Middle frontal gyrus (tissue), 1 donor: ENCODE data around the gene TSPAN9.
A peak's percentile ranks its signal among the peaks of the same experiment; 100 is the strongest.

Source experiments
- DNase-seq: peaks from one replicate; pipeline ENCODE4 v3.0.0-alpha.2; 2015; ENCODE audit warnings: low spot score; ENCODE audit errors: extremely low spot score

TSPAN9 gene

DNA sequence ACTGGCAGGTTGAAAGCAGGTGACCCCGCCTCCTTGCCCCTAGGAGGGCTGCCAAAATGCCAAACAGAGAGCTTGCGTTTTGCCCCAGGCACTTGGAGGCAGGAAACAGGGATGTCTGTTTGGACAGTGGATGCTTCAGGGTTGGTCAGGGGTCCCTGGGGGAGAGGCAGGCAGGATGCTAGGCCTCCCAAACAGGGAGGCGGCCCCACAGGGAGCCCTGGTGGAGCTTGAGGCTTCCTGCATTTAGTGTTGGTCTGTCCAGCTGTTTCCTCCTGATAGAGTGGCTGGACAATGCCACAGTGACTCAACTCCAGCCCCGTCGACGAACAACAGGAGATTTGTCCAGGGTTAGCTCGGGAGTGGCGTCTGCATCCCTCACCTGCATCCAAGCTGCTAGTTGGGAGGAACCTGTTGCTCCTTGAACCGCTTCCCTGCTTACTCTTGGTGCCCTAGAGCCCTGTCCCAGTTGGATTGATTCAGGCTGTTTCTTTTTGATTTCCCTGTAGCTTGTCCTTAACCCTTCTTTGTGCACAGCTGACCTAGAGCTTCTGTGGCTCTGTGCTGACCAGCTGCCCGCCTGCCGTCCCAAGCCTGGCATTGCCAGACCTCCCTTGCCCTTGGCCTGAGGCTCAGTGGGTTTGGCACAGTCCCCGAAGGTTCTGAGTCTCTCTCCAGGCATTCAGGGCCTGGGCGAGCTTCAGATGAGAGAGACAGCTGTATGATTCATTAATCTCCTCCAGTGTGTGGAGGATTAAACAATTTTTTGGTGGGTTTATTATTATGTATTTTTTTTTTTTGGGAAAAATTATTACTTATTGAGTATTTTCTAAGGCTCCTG, 45.9 kb downstream of the TSPAN9 start:
- no peak for DNase-seq

DNA sequence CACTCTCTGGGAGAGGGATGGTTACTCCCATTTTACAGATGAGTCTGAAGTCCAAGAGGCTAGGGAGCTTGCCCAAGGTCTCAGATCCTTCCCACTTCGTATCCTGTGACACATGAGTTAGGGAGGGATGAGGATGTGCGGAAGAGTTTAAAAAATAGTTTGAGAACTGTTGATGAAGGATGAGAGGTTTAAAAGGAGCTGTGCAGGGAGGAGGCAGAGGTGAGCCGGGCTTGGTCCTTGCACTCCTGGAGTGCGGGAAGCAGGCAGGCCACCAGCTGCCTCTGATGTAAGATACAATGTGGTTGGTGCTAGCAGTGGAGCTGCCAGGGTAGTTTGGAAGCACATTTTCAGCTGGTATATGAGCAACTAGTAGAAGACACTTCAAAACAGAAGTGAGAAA, 46.5 kb downstream of the TSPAN9 start:
- DNase-seq: no peak

DNA sequence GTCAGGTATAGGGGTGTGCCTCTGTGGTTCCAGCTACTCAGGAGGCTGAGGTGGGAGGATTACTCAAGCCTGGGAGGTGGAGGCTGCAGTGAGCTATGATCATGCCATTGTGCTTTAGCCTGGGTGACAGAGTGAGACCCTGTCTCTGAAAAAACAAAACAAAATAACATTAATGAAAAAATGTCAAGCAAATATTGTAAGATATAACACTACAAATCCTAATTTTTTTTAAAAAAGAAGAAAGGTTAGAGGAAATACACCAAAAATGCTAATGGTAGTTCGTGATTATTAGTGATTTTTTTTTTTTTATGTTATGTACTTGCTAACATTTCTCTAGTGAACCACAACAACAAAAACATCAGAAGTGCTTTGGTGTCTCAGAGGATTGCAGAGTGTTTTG, 47.7 kb downstream of the TSPAN9 start:
- DNase-seq: no peak

DNA sequence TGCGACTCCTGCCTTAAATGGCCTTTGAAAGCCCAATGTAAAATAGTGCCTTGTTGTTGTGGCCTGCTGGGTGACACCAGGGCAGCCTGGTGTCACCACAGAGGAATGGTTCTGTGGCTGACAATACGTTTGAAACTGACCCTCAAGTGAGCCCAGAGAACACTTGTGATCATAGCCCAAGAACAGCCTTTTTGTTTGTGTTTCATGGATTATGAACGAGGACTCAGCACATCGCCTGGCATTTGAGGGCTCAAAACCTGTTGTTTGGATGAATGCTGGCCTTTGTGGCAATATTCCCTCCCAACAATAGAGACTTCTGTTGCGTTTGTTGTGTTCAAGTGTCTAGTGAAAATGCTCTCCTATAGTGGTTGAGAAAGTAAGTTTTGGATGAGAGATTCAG, 48.5 kb downstream of the TSPAN9 start:
- DNase-seq: no peak

DNA sequence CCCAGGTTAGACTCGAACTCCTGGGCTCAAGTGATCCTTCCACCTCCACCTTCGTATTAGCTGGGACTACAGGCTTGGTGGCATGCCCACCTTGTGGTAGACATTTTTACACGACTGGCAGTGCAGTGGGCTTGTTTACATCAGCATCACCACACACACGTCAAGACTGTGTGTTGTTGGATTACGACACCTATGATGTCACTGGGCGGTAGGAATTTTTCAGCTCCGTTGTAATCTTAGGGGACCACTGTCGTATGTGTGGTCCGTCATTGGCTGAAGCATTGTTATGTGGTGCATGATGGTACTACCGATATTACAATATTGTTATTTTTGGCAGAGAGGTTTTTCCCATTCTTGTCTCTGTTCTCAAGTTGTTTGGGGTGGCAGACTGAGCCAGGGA, 50.7 kb downstream of the TSPAN9 start:
- no peak for DNase-seq

DNA sequence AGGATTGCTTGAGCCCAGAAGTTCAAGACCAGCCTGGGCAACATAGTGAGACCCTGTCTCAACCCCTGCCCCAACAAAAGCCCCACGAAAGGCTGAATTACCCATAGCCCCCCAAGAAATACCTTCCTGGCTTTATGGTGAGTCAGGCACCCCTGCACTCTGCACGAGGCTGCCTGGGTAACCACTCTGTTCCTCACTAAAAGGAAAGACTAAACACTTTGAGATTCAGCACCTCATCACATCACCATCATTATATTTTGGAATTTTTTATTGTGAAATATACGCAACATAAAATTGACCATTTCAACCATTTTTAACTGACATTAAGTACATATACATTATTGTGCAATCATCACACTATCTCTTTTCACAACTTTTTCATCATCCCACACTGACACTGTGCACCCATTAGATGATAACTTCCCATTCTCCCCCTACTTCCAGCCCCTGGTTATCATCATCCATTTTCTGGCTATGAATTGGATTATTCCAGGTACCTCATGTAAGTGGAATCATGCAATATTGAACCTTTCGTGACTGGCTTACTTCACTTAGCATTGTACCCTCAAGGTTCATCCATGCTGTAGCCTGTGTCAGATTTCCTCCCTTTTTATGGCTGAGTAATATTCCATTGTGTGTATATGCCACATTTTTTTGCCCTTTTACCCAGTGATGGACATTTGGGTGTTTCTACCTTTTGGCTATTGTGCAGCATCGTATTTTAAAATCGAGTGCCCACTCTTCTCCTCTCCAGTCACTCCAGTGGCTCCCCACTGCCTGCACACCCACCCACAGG, 51.5 kb downstream of the TSPAN9 start:
- no peak for DNase-seq

DNA sequence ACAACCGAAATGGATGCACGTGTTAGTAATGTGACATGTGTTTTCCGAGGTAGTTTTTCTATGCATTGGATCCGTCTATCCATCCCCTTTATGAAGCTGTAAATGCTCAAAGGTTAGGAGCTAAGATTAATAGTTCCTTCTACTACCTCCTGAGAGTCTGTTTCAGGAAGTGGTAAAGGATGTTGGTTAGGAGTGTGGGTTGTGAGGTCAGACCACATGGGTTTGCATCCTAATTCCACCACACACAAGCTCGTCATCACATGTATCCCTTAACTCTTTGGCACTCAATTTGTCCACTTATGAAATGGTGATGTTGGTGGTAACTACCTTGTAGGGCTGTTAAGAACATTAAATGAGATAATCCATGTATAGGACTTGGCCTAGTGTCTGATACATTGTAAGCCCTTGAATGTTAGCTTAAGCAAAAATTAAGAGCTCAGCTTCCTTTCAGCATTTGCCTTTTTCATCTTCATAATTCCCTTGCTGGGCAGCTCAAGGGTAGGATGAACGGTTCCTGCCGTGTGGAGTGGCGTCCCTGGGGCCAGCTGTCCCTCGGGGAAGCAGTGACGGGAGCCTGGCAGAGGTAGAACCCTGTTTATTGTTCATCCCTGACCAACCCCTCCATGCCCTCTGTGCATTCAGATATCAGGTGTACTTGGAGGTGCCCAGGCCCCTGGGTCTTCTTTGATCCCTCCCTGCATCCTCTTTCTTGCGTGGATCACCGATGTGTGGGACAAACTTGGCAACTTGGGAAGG, 52.3 kb downstream of the TSPAN9 start:
- DNase-seq: no peak

DNA sequence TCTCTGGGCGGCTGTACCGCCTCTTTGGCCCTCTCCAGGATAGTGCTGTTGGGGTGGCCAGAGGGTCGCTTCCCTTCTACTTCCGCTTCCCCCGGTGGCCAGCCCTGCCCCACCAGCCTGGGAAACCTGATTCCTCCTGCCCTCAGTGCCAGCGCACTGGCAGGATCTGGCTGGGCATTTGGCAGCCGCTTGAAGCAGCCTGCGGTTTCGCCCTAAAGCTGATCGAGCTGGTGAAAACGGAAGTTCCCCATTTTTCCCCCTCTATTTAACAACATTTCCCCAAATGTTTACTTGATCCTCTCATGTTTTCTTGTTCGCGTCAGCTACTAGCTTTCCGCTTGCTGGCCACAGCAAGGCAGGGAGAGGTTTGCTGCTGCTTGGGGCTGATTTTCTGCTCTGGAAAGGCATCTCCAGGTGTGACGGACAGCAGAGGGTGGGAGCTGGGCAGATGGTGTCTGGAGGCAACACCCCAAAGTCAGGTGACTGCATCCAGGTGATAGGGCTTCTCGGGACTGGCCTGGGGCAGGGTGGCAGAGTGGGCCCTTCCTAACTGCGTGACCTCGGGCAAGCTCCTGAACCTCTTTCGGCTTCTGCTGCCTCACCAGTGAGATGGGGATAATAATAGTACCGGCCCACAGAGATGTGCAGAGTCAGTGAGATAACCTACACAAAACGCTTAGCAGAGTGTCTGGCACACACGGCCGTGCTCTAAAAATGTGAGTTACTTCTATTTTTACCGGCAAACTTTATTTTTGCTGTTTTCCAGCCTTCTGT, 53.1 kb downstream of the TSPAN9 start:
- peak; percentile 20 for DNase-seq

DNA sequence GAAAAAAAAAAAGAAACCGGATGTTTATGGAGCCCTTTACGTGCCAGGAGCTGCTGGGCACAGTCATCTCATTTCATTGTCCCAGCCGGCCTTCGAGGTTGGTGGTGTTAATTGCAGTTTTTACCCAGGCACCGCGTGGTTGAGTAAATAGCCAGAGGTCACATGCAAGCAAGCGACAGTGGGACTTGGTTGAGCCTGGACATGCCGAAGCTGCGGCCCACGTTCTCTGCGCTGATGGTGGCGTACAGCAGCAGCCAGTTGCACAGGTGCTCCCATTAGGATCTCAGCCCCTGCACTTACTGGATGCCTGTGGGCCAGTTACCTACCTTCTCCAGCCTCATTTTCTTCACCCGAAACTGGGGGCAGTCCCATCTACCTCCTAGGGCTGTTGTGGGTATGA, 54.0 kb downstream of the TSPAN9 start:
- DNase-seq: no peak

DNA sequence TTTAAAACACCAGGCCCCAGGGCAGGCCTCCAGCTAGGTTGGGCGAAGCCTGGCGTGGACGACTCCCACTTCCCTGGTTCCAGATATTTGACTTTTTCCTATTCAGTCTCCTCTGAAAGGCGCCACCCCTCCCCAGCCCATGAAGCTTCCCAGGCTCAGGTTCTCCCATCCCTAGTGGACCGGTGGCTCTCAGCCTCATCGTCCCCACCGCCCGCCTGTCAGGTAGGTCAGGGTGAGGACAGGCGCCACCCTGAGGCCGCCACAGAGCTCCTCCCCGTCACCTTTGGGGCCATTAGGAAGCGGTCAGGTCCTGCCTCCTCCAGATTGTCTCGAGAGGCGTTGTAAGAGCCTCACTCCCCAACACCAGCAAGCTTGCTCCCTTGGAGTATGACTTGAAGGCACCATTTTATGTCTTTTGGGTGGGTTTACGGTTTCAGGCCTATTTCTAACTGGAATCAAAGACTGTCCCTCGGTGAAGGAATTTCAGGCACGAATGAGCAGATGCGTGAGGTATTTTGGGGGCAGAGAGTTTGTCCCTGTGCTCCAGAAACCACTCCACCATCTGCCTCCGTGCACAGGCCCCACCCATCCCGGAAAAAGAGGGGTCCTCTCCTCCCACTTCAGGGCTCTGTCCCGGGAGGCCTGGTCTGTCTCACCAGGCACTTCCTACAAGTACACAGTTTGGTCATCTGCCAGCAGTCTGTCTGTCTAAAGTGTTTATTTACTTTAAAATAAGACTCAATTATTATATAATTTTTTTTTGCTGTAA, 55.6 kb downstream of the TSPAN9 start:
- no peak for DNase-seq

DNA sequence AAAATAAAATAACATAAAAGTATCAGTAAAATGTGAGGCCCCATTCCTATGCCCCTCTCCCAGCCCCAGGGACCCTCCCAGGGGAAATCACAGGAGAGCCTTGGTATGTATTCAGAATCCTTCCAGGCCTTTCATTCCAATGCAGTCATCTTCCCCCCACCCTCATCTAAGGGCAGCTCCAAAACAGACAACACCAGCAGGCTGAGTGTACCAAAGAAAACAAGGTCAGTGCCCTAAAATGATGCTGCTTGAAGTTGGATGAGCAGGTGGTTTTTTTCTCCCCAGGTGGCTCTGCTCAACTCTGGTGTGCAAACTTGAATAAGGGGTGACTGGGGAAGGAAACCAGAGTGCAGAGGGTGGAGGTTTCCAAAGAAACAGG, 56.2 kb downstream of the TSPAN9 start:
- DNase-seq: no peak

DNA sequence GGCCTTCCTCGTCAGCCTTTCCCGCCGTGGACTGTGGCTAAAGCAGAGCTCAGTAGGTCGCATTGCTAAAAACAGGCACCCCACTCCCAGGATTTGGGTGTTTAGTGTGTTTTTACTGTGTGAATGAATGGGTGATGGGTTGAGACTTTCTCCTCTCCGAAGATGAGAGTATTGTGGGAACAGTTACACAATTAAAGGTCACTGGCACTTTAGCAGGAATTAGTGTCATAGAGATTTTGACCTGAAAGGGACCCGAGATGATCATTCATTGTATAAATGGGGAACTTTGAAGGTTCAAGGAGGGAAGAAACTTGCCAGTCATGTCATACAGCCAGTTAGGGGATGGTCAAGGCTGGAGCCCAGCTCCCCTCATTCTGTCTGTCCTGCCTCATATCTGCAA, 56.9 kb downstream of the TSPAN9 start:
- no peak for DNase-seq

DNA sequence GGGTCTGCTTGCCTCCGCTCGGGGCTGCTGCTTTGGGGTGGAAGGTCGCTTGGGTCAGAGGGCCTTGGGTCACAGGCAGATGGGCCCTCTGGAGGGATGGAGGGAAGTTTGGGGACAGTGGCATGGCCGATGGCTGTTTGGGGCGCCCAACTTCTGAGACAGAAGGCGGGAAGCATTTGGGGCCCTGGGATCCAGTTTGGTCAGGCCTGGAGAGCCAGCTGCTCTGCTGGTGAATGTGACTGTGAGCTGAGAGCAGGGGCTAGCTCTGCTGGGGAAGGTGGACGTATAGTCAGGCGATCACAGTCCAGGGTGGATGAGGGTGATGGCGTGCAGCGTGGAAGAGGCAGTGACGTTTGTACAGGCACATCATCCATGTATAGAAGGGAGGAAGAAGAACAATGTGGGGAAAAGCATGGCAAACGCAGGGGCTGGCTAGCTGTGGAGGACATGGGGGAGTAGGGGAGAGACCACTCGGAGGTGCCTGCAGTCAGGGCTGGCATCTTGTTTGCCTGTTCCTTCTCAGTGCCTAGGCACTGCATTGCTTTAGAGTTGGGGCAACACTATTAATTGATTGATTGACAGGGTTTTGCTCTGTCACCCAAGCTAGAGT, 57.5 kb downstream of the TSPAN9 start:
- DNase-seq: no peak

DNA sequence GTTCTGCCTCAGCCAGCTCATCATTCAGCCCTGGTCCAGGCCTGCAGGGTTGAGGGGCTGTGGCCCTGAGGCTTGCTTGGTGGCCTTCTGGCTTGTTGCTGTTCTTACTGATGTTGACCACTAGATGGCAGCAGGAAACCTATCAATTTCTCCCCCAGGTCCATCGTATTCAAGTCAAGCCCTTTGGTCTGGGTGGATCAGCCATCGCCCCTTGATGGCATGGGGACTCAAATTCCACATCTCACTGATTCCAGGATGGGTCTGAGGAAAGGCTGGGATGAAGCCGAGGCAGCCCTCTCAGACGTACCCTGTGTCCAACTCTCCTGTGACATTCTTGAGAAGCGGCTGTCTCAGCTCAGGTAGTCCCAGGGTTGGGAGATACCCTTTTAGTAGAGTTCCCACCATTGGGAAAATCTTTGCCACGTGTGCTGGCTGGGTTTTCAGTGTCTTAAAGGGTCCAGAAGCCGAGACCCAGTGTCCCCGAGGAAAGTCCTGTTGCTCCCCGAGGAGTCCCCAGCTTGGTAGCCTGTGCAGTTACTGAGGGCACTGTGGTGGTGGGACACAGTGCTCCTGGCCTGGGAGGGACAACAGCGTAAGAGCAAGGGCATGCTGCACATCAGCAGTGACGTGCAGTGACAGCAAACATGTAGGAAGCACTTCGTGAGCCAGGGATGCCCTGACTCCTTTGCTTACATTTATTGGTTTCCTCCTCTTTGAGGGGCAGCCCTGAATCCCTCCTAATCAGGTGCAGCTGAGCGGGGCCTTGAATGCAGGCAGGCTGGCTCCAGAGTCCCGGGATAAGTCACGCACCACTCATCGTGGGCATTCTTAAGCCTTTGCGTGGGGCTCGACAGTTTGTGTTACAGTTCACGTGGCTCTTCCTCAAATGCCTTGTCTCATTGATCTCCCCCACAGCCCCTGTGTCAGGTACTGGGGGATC, 58.6 kb downstream of the TSPAN9 start:
- peak; percentile 31 for DNase-seq

DNA sequence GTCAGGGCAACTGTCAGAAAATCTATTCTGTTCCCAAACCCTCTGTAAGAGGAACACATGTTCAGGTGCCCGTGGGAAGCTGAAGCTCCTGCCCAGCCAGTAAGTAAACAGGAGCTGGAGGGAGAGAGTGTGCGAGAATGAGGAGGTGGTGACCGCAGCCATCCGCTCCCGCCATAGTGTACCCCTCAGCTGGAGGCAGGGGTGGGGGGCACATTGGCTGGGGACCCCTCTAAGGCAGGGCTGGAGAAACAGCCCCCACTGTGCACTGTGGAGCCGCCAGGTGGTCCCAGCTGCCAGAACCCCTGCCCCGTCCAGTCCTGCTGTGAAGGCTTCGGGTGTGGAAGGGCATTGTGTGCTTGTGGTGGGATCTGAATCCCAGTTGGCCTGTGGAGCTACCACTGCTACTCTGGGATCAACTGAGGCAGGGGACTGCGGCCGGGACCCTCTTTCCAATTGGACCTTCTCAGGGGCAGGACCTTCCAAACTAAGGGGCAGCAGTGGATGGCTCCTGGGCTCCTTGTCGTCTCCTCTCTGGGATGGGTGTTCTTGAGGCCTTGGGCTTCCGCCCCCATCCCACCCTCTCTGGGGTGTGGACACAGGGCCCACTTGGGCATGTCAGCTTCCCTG, 59.6 kb downstream of the TSPAN9 start:
- no peak for DNase-seq

DNA sequence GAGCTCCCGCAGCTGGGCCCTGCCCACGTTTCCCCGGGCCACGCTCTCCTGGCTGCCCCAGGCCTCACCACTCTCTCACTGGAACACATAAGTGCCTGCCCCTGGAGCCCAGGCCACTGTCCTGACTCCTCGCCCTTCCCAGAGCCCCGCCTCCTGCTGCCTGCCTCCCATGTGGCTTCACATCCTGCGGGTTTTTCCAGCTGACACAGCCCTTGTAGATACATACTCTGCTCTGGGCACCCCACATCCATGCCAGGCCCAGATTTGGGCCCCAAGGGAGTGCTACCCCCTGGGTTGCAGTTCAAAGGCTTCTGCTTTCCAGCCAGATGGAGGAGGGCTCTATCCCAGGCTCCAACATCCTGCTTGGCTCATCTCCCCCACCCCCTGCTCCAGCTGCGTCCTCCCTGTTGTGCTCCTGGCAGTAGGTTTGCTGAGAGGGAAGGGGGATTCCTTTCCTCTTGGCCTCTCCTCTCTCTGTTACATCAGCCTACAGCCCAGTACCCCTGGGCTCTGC, 60.1 kb downstream of the TSPAN9 start:
- DNase-seq: no peak

DNA sequence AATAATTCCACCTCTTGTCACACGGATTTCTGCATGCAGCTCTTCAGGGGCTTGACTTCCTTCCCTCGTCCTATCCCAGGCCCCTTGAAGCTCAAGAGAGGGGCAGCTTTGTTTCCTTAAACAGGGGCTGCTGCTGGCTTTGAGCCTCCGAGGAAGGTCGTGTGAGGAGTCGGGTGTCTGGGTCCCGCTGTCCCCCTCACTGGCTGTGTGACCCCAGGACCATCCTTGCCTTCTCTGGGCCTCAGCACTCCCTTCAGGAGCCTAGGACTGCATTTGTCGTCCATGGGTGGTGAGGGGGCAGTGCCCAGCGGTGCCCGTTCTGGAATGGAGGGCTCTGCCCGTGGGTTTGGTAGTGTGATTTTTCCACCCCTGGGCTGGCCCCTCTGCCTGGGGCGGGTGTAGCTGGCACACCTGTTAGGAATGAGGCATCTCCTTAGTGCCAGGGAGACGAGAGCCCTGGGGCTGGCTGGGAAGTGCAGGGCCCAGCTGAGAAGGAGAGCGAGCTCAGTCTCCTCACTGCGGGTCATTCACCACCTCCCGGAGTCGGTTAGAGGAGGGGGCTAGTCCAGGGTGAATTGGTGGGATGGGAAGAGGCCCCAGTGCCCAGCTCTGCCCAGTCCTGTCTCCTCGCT, 60.8 kb downstream of the TSPAN9 start:
- no peak for DNase-seq
